ENCODE results near the gene LDLRAD4. TPM values are rescaled to one million over a fixed set of nuclear protein-coding genes. Genes with fewer than 3 reads are reported as not detected.

LDLRAD4 gene
- total and polyA plus RNA-seq, 9 of the 15 experiments (the other 6 are each of a cell fraction or from before 2014, with no cell fraction given) = 0.01 TPM; not detected in 8

GRCh38 chr18:13520741-13521140 is 302.2 kb downstream of the LDLRAD4 start (continued):
- TF ChIP-seq PBX2 (CRISPR knock-in tag; IDR thresholded peaks at IDR 0.05; ENCODE audit: low read depth) = no peak
- no peak for TF ChIP-seq PBX2 (tag; conservative IDR thresholded peaks at IDR 0.05; ENCODE audit: low read depth)
- no peak for TF ChIP-seq CEBPG (CRISPR knock-in tag; IDR thresholded peaks at IDR 0.05)
- no peak for TF ChIP-seq CEBPG (tag; conservative IDR thresholded peaks at IDR 0.05 in 1 of 2, IDR thresholded peaks at IDR 0.05 in 1 of 2)
- TF ChIP-seq NKRF (IDR thresholded peaks at IDR 0.05; ENCODE audit: borderline replicate concordance) = no peak
- TF ChIP-seq MYNN (IDR thresholded peaks at IDR 0.05) = no peak
- TF ChIP-seq MYNN (CRISPR knock-in tag; IDR thresholded peaks at IDR 0.05) = no peak
- TF ChIP-seq FUS (optimal IDR thresholded peaks at IDR 0.05; ENCODE audit: low read depth, low read length) = no peak
- no peak for TF ChIP-seq XRCC4 (IDR thresholded peaks at IDR 0.05; ENCODE audit: extremely low read depth, insufficient read depth, insufficient read length)
- no peak for TF ChIP-seq MBD2 (IDR thresholded peaks at IDR 0.05; ENCODE audit: borderline replicate concordance, low read depth)
- TF ChIP-seq MGA (IDR thresholded peaks at IDR 0.05) = no peak

Data from K562 (cell line).